A549 (cell line): Measurements from ENCODE around the gene PCDH10. TPM values are rescaled to one million over a fixed set of nuclear protein-coding genes. Genes with fewer than 3 reads are reported as not detected.
A peak's percentile ranks its signal among the peaks of the same experiment; 100 is the strongest.

Source experiments
- ATAC-seq, 2 experiments: fragments of 200-7000 bp in 1 of 2; fragments of >200 bp in 1 of 2; cut with Nextera tagmentation in 1 of 2; cut with Tn5 transposase in 1 of 2; 3 replicates each; pipeline versions ENCODE4 v1.8.0 to v1.9.1; 2018 to 2020; ENCODE audit warnings: mild to moderate bottlenecking in 1 of 2, moderate library complexity in 1 of 2
- CTCF ChIA-PET: fragments of 300-600 bp; sonication (Branson Sonifier 250); formaldehyde crosslinking; extraction: SDS; loops from one replicate; lab custom pipeline; 2021; ENCODE audit warnings: antibody characterized with exemption, inconsistent platforms; lab: Yijun Ruan, JAX
- POLR2A ChIA-PET: fragments of 350-600 bp; formaldehyde crosslinking; extraction: SDS; loops from one replicate; lab custom pipeline; 2021; ENCODE audit warnings: antibody characterized with exemption, inconsistent platforms; lab: Yijun Ruan, JAX
- DNase-seq, 2 experiments: peaks; one replicate each; pipeline versions ENCODE4 v3.0.0 to v3.0.0-alpha.2; 2011 to 2016; ENCODE audit warnings: low read depth in 1 of 2, low spot score in 1 of 2
- FAIRE-seq: peaks from 2 replicates; lab custom pipeline; 2011; peaks lifted over from hg19 to GRCh38; lab: Jason Lieb, UNC
- H3K27ac ChIP-seq, 2 experiments: fragments of >200 bp; sonication (Bioruptor Twin); formaldehyde crosslinking; 3 replicates each; pipeline ENCODE4 v1.5.1; 2016 to 2017
- H3K4me1 ChIP-seq: fragments of >200 bp; sonication (Bioruptor Twin); formaldehyde crosslinking; 3 replicates; pipeline ENCODE4 v1.6.1; 2016
- H3K4me2 ChIP-seq: fragments of >200 bp; sonication (Bioruptor Twin); formaldehyde crosslinking; 3 replicates; pipeline ENCODE4 v1.6.1; 2016
- H3K4me3 ChIP-seq: fragments of >200 bp; sonication (Bioruptor Twin); formaldehyde crosslinking; 3 replicates; pipeline ENCODE4 v1.5.1; 2016
- H3K9me3 ChIP-seq: fragments of >200 bp; sonication (Bioruptor Twin); formaldehyde crosslinking; 3 replicates; pipeline ENCODE4 v1.6.1; 2016
- BHLHE40 ChIP-seq: IDR thresholded peaks from 2 replicates; pipeline ENCODE4 v1.6.1; 2012; ENCODE audit warnings: low read depth, low read length, inconsistent platforms
- CHD4 ChIP-seq: fragments of 200-600 bp; sonication (generic); IDR thresholded peaks from 2 replicates; pipeline ENCODE4 v1.6.1; 2016; ENCODE audit warnings: antibody characterized with exemption, mild to moderate bottlenecking, borderline replicate concordance
- E2F6 ChIP-seq: IDR thresholded peaks from 2 replicates; pipeline ENCODE4 v1.6.1; 2012; ENCODE audit warnings: low read depth, borderline replicate concordance
- ELK1 ChIP-seq: fragments of 150-350 bp; IDR thresholded peaks from 2 replicates; pipeline ENCODE4 v1.6.1; 2014; ENCODE audit warnings: low read depth, mild to moderate bottlenecking, low read length
- EP300 ChIP-seq, 2 experiments: fragments of >200 bp; sonication (Bioruptor Twin); formaldehyde crosslinking; IDR thresholded peaks; 2 replicates in 1 of 2; 3 replicates in 1 of 2; pipeline ENCODE4 v1.6.1; 2016 to 2017
- HEYL ChIP-seq: fragments of 250-450 bp; sonication (Bioruptor Pico); IDR thresholded peaks from 2 replicates; pipeline ENCODE4 v1.8.0; 2021; ENCODE audit warnings: mild to moderate bottlenecking, moderate library complexity
- HOXB5 ChIP-seq: fragments of 250-450 bp; sonication (Bioruptor Pico); IDR thresholded peaks from 2 replicates; pipeline ENCODE4 v1.5.0; 2020; ENCODE audit warnings: mild to moderate bottlenecking, moderate library complexity
- JUNB ChIP-seq: fragments of >200 bp; sonication (Bioruptor Twin); formaldehyde crosslinking; IDR thresholded peaks from 2 replicates; pipeline ENCODE4 v1.6.1; 2016
- KDM5A ChIP-seq: fragments of 200-600 bp; sonication (generic); IDR thresholded peaks from 2 replicates; pipeline ENCODE4 v1.6.1; 2016; ENCODE audit warnings: antibody characterized with exemption, mild to moderate bottlenecking
- MYC ChIP-seq: IDR thresholded peaks from 2 replicates; pipeline ENCODE4 v1.6.1; 2012; ENCODE audit warnings: mild to moderate bottlenecking, inconsistent platforms, low read length, improper control_type of control experiment, borderline replicate concordance
- POLR2A ChIP-seq: IDR thresholded peaks from 2 replicates; pipeline ENCODE4 v1.6.1; 2012; ENCODE audit warnings: mild to moderate bottlenecking, low read length
- POLR2AphosphoS2 ChIP-seq: conservative IDR thresholded peaks from 2 replicates; pipeline ENCODE4 v1.6.1; 2012; ENCODE audit warnings: low read length, improper control_type of control experiment, inconsistent platforms
- RAD21 ChIP-seq, 2 experiments: fragments of >200 bp in 1 of 2; sonication (Bioruptor Twin) in 1 of 2; formaldehyde crosslinking in 1 of 2; IDR thresholded peaks in 1 of 2; conservative IDR thresholded peaks in 1 of 2; 2 replicates in 1 of 2; 3 replicates in 1 of 2; pipeline ENCODE4 v1.6.1; 2012 to 2018; ENCODE audit warnings: inconsistent platforms in 1 of 2
- RFX5 ChIP-seq: fragments of 450-650 bp; IDR thresholded peaks from 2 replicates; pipeline ENCODE4 v1.7.1; 2014; ENCODE audit warnings: antibody characterized with exemption, mild to moderate bottlenecking, moderate library complexity
- SMC3 ChIP-seq: fragments of >200 bp; sonication (Bioruptor Twin); formaldehyde crosslinking; IDR thresholded peaks from 3 replicates; pipeline ENCODE4 v1.6.1; 2018; ENCODE audit warnings: inconsistent platforms
- SREBF2 ChIP-seq: fragments of 450-650 bp; IDR thresholded peaks from 2 replicates; pipeline ENCODE4 v1.6.1; 2014; ENCODE audit warnings: mild to moderate bottlenecking, moderate library complexity
- ZC3H11A ChIP-seq: fragments of 450-650 bp; IDR thresholded peaks from 2 replicates; pipeline ENCODE4 v1.6.1; 2014; ENCODE audit warnings: antibody characterized with exemption, mild to moderate bottlenecking
- ZNF302 ChIP-seq: fragments of 250-450 bp; sonication (Bioruptor Pico); IDR thresholded peaks from 2 replicates; pipeline ENCODE4 v1.9.0; 2021; ENCODE audit warnings: inconsistent platforms, mild to moderate bottlenecking, moderate library complexity
- ZSCAN20 ChIP-seq: fragments of 250-450 bp; sonication (Bioruptor Pico); IDR thresholded peaks from 2 replicates; pipeline ENCODE4 v1.8.0; 2022; ENCODE audit warnings: mild to moderate bottlenecking, moderate library complexity
- WGBS: methylation state at CpG from one replicate; pipeline ENCODE4 v1.1.6; 2017; ENCODE audit errors: missing lambda C conversion rate; 5-methylcytosine and 5-hydroxymethylcytosine counted together
- polyA plus RNA-seq, 4 experiments: library from polyadenylated mRNA; depleted of rRNA in 3 of 4; stranded (reverse); fragments of >200 nt; fragmentation: RNase III in 1 of 4; extraction: RNeasy Plus Mini Kit Qiagen cat#74134 plus additional on column Dnase treatment in 1 of 4; gene quantifications; 2 replicates in 3 of 4; 3 replicates in 1 of 4; pipeline ENCODE4 v1.2.3, GENCODE V29; 2011 to 2017
- TF ChIP-seq, protein P1 (sequence below): fragments of >200 bp; sonication (Bioruptor Twin); formaldehyde crosslinking; IDR thresholded peaks from 2 replicates; pipeline ENCODE4 v1.6.1; 2016
- TF ChIP-seq, protein P2 (sequence below): fragments of 250-450 bp; sonication (Bioruptor Pico); IDR thresholded peaks from 2 replicates; pipeline ENCODE4 v1.5.0; 2020; ENCODE audit warnings: low read depth, mild to moderate bottlenecking, moderate library complexity
- TF ChIP-seq, protein P3 (sequence below): fragments of >200 bp; sonication (Bioruptor Twin); formaldehyde crosslinking; IDR thresholded peaks from 3 replicates; pipeline ENCODE4 v1.5.1; 2016

PCDH10 gene
- polyA plus RNA-seq, 2 of the 4 experiments (the other 2 are of a cell fraction): 0.37 to 0.49 TPM

- peak; percentile 3 to 11; a peak in 3 of 6 replicates for ATAC-seq
- H3K4me1 ChIP-seq: 0 out of 3 replicates have a peak, but pooled peaks cover 9% of the 10 kb centered on the region
- no peak overlapping the region for H3K27ac ChIP-seq
- CTCF ChIA-PET: interaction anchor here (0.9 kb wide), 1 partner anchor 11 kb away, joined by 3 read pairs; no protein-coding TSS in a partner anchor
- POLR2A ChIA-PET: no interaction called here
- DNase-seq: peak in 1 of 2 experiments; percentile 14
- FAIRE-seq: no peak
- peak overlapping the region; percentile 91 for H3K4me2 ChIP-seq
- peak overlapping the region; percentile 28; the same call in 2 of the 3 replicates for H3K4me3 ChIP-seq
- 43% methylated on average over 7 of the region's 63 CpGs for WGBS
- no peaks in the 10 kb centered on the region for H3K9me3 ChIP-seq
- TF ChIP-seq RFX5: no peak
- no peak for TF ChIP-seq MYC
- TF ChIP-seq ZNF302 (CRISPR knock-in tag): no peak
- TF ChIP-seq RAD21 (conservative IDR thresholded peaks at IDR 0.05 in 1 of 2, IDR thresholded peaks at IDR 0.05 in 1 of 2): no peak
Measured at GRCh38 chr4:133150486-133151340, 1.6 kb downstream of the PCDH10 start.

- Histone ChIP-seq H3K9me3 (no peaks in the 10 kb centered on the region), H3K4me2 (peak overlapping the region; percentile 91), H3K4me1 (0 out of 3 replicates have a peak, but pooled peaks cover 9% of the 10 kb centered on the region), H3K27ac (no peak overlapping the region), H3K4me3 (peak overlapping the region; percentile 28; the same call in 1 of the 3 replicates)
- CTCF ChIA-PET: no interaction called here
- WGBS: 19% methylated on average over 7 of the region's 31 CpGs
- no peak for FAIRE-seq
- POLR2A ChIA-PET: no interaction called here
- TF ChIP-seq, protein P1, sequence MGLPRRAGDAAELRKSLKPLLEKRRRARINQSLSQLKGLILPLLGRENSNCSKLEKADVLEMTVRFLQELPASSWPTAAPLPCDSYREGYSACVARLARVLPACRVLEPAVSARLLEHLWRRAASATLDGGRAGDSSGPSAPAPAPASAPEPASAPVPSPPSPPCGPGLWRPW: no peak
- TF ChIP-seq HEYL (CRISPR knock-in tag) (no peak), ELK1 (no peak), E2F6 (no peak), CHD4 (no peak), ZC3H11A (no peak), ZSCAN20 (CRISPR knock-in tag) (no peak)
- TF ChIP-seq, protein P2, sequence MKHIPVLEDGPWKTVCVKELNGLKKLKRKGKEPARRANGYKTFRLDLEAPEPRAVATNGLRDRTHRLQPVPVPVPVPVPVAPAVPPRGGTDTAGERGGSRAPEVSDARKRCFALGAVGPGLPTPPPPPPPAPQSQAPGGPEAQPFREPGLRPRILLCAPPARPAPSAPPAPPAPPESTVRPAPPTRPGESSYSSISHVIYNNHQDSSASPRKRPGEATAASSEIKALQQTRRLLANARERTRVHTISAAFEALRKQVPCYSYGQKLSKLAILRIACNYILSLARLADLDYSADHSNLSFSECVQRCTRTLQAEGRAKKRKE (CRISPR knock-in tag): no peak
- peak in 1 of 2 experiments; percentile 24 for DNase-seq
- ATAC-seq: peak in 1 of 2 experiments; percentile 6; a peak in 2 of 6 replicates
Measured at GRCh38 chr4:133151341-133151690, 2.2 kb downstream of the PCDH10 start.

- Histone ChIP-seq H3K4me1 (0 out of 3 replicates have a peak, but pooled peaks cover 9% of the 10 kb centered on the region), H3K9me3 (no peaks in the 10 kb centered on the region), H3K4me2 (peak overlapping the region; percentile 91), H3K4me3 (peak overlapping the region; percentile 35; the same call in 2 of the 3 replicates), H3K27ac (no peak overlapping the region)
- WGBS: no CpG with 5 or more reads among the region's 62 CpGs
- ChIA-PET POLR2A (no interaction called here), CTCF (interaction anchor here (0.6 to 1.5 kb wide), 2 partner anchors 9 to 1948 kb away, joined by 3 to 4 read pairs; no protein-coding TSS in a partner anchor)
- FAIRE-seq (no peak), ATAC-seq (no peak), DNase-seq (peak in 1 of 2 experiments; percentile 3)
- no peak for TF ChIP-seq EP300 (IDR thresholded peaks at IDR 0.05)
- TF ChIP-seq SREBF2: no peak
- TF ChIP-seq, protein P2 (CRISPR knock-in tag): no peak
- TF ChIP-seq SMC3: no peak
- TF ChIP-seq POLR2AphosphoS2: no peak
- no peak for TF ChIP-seq JUNB
- no peak for TF ChIP-seq POLR2A
- TF ChIP-seq HOXB5: no peak
- TF ChIP-seq, protein P3, sequence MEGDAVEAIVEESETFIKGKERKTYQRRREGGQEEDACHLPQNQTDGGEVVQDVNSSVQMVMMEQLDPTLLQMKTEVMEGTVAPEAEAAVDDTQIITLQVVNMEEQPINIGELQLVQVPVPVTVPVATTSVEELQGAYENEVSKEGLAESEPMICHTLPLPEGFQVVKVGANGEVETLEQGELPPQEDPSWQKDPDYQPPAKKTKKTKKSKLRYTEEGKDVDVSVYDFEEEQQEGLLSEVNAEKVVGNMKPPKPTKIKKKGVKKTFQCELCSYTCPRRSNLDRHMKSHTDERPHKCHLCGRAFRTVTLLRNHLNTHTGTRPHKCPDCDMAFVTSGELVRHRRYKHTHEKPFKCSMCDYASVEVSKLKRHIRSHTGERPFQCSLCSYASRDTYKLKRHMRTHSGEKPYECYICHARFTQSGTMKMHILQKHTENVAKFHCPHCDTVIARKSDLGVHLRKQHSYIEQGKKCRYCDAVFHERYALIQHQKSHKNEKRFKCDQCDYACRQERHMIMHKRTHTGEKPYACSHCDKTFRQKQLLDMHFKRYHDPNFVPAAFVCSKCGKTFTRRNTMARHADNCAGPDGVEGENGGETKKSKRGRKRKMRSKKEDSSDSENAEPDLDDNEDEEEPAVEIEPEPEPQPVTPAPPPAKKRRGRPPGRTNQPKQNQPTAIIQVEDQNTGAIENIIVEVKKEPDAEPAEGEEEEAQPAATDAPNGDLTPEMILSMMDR: no peak
- TF ChIP-seq BHLHE40: no peak
- no peak for TF ChIP-seq KDM5A
Measured at GRCh38 chr4:133151691-133152329, 2.7 kb downstream of the PCDH10 start.
